HEK293 (cell line): Measurements from ENCODE around the gene GTF2F2.

Experiments
- ZNF426 ChIP-seq: fragments of 450-650 bp; formaldehyde crosslinking; IDR thresholded peaks from 2 replicates; pipeline ENCODE4 v1.5.1; 2017; ENCODE audit warnings: missing biosample characterization, missing genetic modification characterization, mild to moderate bottlenecking, inconsistent platforms, moderate library complexity
- ZNF600 ChIP-seq: fragments of 450-650 bp; formaldehyde crosslinking; IDR thresholded peaks from 2 replicates; pipeline ENCODE4 v1.5.1; 2016; ENCODE audit warnings: missing biosample characterization, missing genetic modification characterization
- TF ChIP-seq, protein P1 (sequence below): fragments of 450-650 bp; formaldehyde crosslinking; IDR thresholded peaks from 2 replicates; pipeline ENCODE4 v1.5.1; 2016; ENCODE audit warnings: missing biosample characterization, missing genetic modification characterization
- TF ChIP-seq, protein P2 (sequence below): fragments of 450-650 bp; formaldehyde crosslinking; IDR thresholded peaks from 2 replicates; pipeline ENCODE4 v1.5.1; 2016; ENCODE audit warnings: missing biosample characterization, missing genetic modification characterization

DNA sequence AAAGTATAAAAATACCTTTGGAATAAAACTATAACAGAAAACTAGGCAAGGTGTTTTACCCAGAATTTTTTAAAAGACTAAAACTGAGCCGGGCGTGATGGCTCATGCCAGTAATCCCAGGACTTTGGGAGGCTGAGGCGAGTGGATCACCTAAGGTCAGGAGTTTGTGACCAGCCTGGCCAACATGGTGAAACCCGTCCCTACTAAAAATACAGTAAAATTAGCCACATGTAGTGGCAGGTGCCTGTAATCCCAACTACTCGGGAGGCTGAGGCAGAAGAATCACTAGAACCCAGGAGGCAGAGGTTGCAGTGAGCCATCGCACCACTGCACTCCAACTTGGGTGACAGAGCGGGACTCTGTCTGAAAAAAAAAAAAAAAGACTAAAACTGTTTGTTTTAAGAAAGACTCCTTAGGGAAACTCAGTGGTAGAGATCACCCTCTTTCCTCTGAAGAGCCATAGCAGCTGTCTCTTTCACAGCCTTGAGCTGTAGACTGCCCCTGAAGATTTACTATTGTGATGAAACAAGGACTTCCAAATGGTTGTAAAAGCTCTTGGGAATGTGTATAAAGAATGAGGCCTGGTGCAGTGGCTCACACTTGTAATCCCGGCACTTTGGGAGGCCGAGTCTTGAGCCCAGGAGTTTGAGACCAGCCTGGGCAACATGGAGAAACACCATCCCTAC lies 95.2 kb downstream of the GTF2F2 start:
- TF ChIP-seq ZNF600 (tag by site-specific recombination) = no peak; the same call in 1 of the 2 replicates
- TF ChIP-seq, protein P1, sequence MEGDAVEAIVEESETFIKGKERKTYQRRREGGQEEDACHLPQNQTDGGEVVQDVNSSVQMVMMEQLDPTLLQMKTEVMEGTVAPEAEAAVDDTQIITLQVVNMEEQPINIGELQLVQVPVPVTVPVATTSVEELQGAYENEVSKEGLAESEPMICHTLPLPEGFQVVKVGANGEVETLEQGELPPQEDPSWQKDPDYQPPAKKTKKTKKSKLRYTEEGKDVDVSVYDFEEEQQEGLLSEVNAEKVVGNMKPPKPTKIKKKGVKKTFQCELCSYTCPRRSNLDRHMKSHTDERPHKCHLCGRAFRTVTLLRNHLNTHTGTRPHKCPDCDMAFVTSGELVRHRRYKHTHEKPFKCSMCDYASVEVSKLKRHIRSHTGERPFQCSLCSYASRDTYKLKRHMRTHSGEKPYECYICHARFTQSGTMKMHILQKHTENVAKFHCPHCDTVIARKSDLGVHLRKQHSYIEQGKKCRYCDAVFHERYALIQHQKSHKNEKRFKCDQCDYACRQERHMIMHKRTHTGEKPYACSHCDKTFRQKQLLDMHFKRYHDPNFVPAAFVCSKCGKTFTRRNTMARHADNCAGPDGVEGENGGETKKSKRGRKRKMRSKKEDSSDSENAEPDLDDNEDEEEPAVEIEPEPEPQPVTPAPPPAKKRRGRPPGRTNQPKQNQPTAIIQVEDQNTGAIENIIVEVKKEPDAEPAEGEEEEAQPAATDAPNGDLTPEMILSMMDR (tag by site-specific recombination) = no peak
- no peak for TF ChIP-seq ZNF426 (tag by site-specific recombination)
- TF ChIP-seq, protein P2, sequence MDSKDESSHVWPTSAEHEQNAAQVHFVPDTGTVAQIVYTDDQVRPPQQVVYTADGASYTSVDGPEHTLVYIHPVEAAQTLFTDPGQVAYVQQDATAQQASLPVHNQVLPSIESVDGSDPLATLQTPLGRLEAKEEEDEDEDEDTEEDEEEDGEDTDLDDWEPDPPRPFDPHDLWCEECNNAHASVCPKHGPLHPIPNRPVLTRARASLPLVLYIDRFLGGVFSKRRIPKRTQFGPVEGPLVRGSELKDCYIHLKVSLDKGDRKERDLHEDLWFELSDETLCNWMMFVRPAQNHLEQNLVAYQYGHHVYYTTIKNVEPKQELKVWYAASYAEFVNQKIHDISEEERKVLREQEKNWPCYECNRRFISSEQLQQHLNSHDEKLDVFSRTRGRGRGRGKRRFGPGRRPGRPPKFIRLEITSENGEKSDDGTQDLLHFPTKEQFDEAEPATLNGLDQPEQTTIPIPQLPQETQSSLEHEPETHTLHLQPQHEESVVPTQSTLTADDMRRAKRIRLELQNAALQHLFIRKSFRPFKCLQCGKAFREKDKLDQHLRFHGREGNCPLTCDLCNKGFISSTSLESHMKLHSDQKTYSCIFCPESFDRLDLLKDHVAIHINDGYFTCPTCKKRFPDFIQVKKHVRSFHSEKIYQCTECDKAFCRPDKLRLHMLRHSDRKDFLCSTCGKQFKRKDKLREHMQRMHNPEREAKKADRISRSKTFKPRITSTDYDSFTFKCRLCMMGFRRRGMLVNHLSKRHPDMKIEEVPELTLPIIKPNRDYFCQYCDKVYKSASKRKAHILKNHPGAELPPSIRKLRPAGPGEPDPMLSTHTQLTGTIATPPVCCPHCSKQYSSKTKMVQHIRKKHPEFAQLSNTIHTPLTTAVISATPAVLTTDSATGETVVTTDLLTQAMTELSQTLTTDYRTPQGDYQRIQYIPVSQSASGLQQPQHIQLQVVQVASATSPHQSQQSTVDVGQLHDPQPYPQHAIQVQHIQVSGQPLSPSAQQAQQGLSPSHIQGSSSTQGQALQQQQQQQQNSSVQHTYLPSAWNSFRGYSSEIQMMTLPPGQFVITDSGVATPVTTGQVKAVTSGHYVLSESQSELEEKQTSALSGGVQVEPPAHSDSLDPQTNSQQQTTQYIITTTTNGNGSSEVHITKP (tag by site-specific recombination) = no peak
